Parathyroid adenoma (tissue), 2 donors: ENCODE data around the gene HOXB9.

Source experiments
- H2AFZ ChIP-seq: fragments of 300-600 bp; sonication (generic); one replicate; pipeline ENCODE4 v1.7.0; 2017; ENCODE audit warnings: antibody characterized with exemption, mild to moderate bottlenecking
- H3K27ac ChIP-seq: fragments of 300-600 bp; sonication (generic); one replicate; pipeline ENCODE4 v1.7.0; 2017
- H3K27me3 ChIP-seq: fragments of 300-600 bp; sonication (generic); one replicate; pipeline ENCODE4 v1.7.0; 2017; ENCODE audit warnings: low read length; ENCODE audit not compliant: control insufficient read depth, insufficient read depth
- H3K36me3 ChIP-seq: fragments of 300-600 bp; sonication (generic); one replicate; pipeline ENCODE4 v1.7.0; 2017; ENCODE audit warnings: low read length; ENCODE audit not compliant: control insufficient read depth, insufficient read depth
- H3K4me1 ChIP-seq: fragments of 300-600 bp; sonication (generic); one replicate; pipeline ENCODE4 v1.7.0; 2017; ENCODE audit warnings: control low read depth
- H3K4me2 ChIP-seq: fragments of 300-600 bp; sonication (generic); one replicate; pipeline ENCODE4 v1.7.0; 2017; ENCODE audit warnings: low read length
- H3K4me3 ChIP-seq: fragments of 300-600 bp; sonication (generic); one replicate; pipeline ENCODE4 v1.7.0; 2017; ENCODE audit warnings: low read depth, low read length
- H3K79me2 ChIP-seq: fragments of 300-600 bp; sonication (generic); one replicate; pipeline ENCODE4 v1.7.0; 2017; ENCODE audit warnings: control low read depth
- H3K9ac ChIP-seq: fragments of 300-600 bp; sonication (generic); one replicate; pipeline ENCODE4 v1.7.0; 2017; ENCODE audit warnings: mild to moderate bottlenecking
- H3K9me3 ChIP-seq: fragments of 300-600 bp; sonication (generic); one replicate; pipeline ENCODE4 v1.7.0; 2017; ENCODE audit warnings: low read length; ENCODE audit not compliant: control insufficient read depth
- TF ChIP-seq, protein P1 (sequence below): fragments of 300-600 bp; sonication (generic); IDR thresholded peaks from one replicate; pipeline ENCODE4 v1.7.0; 2017; ENCODE audit warnings: antibody characterized with exemption, mild to moderate bottlenecking
- donor health status: primary hyperparathyroidism.

The HOXB9 gene

DNA sequence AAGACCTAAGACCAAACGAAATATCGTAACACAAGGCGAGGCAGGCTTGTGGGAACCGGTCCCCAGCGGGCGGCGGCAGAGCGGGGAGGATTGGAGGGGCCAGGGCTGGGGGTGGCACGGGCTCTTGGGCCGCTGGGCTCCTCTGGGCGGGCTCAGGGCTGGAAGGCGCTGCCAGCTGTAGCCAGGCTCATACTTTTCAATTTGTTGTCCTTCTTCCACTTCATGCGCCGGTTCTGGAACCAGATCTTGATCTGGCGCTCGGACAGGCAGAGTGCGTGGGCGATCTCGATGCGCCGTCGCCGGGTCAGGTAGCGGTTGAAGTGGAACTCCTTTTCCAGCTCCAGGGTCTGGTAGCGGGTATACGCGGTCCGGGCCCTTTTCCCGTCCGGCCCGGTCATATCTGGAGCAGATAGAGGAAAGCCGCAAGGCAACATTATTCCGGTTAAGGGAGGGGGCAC lies 34.1 kb downstream of the HOXB9 start:
- H3K4me1 ChIP-seq, result no peaks in the 10 kb centered on the region
- no peak overlapping the region for H3K9ac ChIP-seq
- no peak overlapping the region for H3K4me3 ChIP-seq
- no peak overlapping the region for H2AFZ ChIP-seq
- no peaks in the 10 kb centered on the region for H3K79me2 ChIP-seq
- TF ChIP-seq, protein P1, sequence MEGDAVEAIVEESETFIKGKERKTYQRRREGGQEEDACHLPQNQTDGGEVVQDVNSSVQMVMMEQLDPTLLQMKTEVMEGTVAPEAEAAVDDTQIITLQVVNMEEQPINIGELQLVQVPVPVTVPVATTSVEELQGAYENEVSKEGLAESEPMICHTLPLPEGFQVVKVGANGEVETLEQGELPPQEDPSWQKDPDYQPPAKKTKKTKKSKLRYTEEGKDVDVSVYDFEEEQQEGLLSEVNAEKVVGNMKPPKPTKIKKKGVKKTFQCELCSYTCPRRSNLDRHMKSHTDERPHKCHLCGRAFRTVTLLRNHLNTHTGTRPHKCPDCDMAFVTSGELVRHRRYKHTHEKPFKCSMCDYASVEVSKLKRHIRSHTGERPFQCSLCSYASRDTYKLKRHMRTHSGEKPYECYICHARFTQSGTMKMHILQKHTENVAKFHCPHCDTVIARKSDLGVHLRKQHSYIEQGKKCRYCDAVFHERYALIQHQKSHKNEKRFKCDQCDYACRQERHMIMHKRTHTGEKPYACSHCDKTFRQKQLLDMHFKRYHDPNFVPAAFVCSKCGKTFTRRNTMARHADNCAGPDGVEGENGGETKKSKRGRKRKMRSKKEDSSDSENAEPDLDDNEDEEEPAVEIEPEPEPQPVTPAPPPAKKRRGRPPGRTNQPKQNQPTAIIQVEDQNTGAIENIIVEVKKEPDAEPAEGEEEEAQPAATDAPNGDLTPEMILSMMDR, result no peak
- H3K27me3 ChIP-seq, result no peaks in the 10 kb centered on the region
- H3K27ac ChIP-seq, result no peak overlapping the region
- H3K36me3 ChIP-seq, result no peaks in the 10 kb centered on the region
- no peaks in the 10 kb centered on the region for H3K9me3 ChIP-seq
- H3K4me2 ChIP-seq, result no peak overlapping the region

DNA sequence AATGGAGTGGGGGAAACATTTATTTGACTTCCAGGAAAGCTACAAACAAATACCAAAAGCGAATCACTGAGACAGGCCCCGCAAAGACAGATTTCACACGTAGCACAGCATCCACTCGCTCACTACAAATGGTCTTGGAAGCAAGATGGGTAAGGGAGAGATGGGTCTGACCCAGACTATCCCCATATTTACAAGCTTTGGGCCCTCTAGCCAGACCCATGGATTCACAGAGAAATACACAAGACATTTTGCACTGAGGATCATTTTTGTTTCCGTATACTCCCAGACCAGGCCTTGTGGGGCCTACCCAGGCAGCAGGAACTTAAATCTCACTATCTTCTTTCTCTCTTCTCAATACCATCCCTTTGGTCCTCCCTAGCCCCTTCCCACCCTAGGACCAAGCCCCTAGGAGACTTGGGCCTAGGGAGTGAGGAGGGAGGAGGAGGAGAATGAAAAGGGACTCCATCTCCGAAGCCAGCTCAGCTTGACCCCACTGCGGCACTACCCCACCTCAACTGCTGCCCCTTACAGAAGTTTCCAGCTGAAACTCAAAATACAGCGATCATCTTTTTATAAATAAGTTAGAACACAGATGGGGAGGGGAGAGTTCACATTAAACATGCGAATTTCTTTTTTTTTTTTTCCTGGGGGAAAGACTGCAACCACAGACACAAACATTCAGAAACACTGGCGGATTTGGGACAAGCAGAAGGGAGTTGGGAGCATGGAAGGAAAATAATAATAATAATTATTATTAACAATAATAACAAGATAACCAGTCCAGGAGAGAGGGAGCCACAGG lies 34.7 kb downstream of the HOXB9 start:
- TF ChIP-seq, protein P1, result no peak
- H3K36me3 ChIP-seq, result no peaks in the 10 kb centered on the region
- H3K27ac ChIP-seq, result no peak overlapping the region
- H2AFZ ChIP-seq, result no peak overlapping the region
- H3K4me3 ChIP-seq, result no peak overlapping the region
- H3K9me3 ChIP-seq, result no peaks in the 10 kb centered on the region
- H3K4me1 ChIP-seq, result no peaks in the 10 kb centered on the region
- H3K4me2 ChIP-seq, result no peak overlapping the region
- no peaks in the 10 kb centered on the region for H3K27me3 ChIP-seq
- no peaks in the 10 kb centered on the region for H3K79me2 ChIP-seq
- H3K9ac ChIP-seq, result no peak overlapping the region

DNA sequence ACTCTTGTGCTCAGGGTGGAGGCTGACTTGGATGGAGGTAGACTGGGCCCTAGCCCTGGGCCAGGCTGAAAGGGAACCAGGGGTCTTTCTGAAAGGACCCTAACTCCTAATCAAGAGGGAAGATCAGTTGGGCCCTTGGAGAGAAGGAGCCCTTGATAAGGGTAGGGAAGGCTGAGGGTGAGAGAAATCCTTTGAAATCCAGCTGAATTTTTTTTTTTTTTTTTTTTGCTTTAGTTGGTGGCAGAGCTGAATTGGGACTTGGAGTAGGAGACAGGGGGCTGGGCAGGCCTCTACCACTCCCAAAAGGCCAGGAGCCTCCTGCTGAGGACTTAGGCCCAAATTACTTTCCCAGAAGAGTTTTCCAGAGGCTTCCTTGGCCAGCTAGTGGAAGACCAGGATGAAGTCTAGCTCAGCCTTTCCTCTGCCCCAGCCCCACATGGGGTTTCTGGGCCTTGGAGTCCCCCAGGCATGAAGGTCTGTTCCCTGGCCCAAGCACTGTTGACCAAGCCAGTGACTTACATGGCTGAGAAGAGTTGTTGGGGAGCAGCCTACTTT lies 35.5 kb downstream of the HOXB9 start:
- no peaks in the 10 kb centered on the region for H3K4me1 ChIP-seq
- no peaks in the 10 kb centered on the region for H3K9me3 ChIP-seq
- no peaks in the 10 kb centered on the region for H3K27me3 ChIP-seq
- no peak overlapping the region for H3K4me2 ChIP-seq
- H3K9ac ChIP-seq, result no peak overlapping the region
- TF ChIP-seq, protein P1, result no peak
- H3K27ac ChIP-seq, result no peak overlapping the region
- H3K79me2 ChIP-seq, result no peaks in the 10 kb centered on the region
- no peaks in the 10 kb centered on the region for H3K36me3 ChIP-seq
- H3K4me3 ChIP-seq, result no peak overlapping the region
- no peak overlapping the region for H2AFZ ChIP-seq

DNA sequence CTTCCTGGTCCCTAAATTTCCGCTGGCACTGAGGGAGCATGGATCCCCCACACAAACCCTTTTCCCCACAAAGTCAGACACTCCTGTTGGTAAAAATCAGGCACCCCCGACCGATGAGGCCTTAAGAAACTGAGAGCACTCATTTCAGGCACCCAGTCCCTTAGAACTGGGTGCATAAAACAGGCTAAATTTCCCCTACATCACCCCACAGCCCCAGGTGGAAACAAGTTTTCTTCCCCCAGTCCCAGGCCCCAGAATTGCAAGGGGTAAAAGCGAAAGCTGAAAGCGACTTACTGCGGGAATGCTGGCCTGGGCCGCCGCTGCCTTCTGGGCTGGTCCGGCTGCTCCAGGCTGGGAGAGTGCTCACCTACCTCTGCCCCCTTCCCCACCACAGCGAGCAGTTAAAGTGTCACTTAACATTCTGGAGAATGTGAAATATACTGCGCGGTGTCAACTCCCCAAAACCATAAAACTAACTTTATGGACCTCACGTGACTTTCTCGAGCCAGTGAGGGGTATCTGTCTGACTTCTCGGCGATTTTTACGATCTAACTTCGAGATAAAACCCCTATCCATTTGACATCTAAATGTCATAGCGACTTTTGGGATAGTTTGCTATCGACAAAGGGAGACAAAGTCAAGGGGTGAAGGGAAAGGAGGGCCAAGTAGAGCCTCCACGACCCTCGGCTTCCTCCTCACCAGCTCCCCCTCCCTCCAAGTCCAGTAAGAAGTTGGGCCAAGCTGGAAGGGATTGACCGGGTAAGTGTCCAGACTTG lies 36.1 kb downstream of the HOXB9 start, which contains the start of gene HOXB3:
TSS of gene HOXB3 (minus strand) at position 411 of the 776 bp plus-strand sequence. CDS start 37,767 bp downstream, outside the sequence.
- no peak within 1 kb of the TSS for H3K27ac ChIP-seq

More for the DNA sequence above, 36.1 kb downstream of the HOXB9 start, which contains the start of gene HOXB3:
- H3K27me3 ChIP-seq, result no peaks in the 10 kb centered on the region
- no peaks in the 10 kb centered on the region for H3K79me2 ChIP-seq
- no peak within 1 kb of the TSS for H3K9ac ChIP-seq
- H3K4me1 ChIP-seq, result no peaks in the 10 kb centered on the region
- no peak within 1 kb of the TSS for H2AFZ ChIP-seq
- H3K4me2 ChIP-seq, result no peak within 1 kb of the TSS
- no peaks in the 10 kb centered on the region for H3K36me3 ChIP-seq
- TF ChIP-seq, protein P1, result no peak
- no peak within 1 kb of the TSS for H3K4me3 ChIP-seq
- no peaks in the 10 kb centered on the region for H3K9me3 ChIP-seq
